Stimulated activated CD8-positive, alpha-beta memory T cell treated with anti-CD3 and anti-CD28 coated beads, Interleukin-2, amount 100 ng/mL, for 1 hour (primary cell): ENCODE data around the gene ERMP1.
"Not testable (repeated sequence)": the region's sequence is repeated elsewhere in the genome, so short reads cannot be mapped to it uniquely, and the experiment has no call there.

ENCODE experiments used
- DNase-seq, 2 donors: peaks; one replicate each; pipeline ENCODE4 v3.0.0-alpha.2; 2020; ENCODE audit warnings: low read depth in 2 of 2

ERMP1 gene

GRCh38 chr9:5779705-5780218 is 53.2 kb downstream of the ERMP1 start:
- DNase-seq = not testable (repeated sequence)

GRCh38 chr9:5778805-5779204 is 54.1 kb downstream of the ERMP1 start:
- no peak for DNase-seq

DNA sequence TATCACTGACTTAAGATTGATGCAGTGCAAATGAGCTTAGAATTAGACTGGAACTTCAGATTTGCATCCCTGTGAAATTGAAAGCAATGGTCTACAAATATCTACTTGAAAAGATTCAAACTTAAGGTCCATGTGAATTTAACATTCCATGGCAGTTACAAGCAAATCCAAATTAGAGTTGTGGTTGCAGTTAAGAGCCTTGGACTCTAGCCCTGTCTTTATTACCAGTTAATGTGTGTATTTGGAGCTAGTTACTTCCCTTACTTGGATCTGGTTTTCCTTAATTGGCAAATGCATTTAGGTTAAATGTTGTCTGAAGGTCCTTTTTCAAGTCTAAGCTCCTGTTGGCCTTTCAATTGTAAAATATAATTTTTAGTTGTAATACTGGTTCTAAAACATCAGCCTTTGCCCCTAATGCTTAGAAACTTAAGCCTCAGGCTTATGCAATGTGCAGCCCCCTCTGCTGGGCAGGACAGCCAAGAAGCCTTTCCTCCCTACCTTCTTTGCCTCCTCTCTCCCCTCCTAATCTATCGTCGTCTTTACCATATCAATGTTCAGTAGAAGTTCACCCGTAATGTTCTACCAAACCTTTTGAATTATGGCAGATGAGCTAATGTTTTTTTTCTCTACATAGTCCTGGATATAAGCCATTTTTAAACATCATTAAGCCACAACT is 59.5 kb downstream of the ERMP1 start:
- DNase-seq = no peak

GRCh38 chr9:5767968-5768932 is 64.7 kb downstream of the ERMP1 start:
- no peak for DNase-seq

DNA sequence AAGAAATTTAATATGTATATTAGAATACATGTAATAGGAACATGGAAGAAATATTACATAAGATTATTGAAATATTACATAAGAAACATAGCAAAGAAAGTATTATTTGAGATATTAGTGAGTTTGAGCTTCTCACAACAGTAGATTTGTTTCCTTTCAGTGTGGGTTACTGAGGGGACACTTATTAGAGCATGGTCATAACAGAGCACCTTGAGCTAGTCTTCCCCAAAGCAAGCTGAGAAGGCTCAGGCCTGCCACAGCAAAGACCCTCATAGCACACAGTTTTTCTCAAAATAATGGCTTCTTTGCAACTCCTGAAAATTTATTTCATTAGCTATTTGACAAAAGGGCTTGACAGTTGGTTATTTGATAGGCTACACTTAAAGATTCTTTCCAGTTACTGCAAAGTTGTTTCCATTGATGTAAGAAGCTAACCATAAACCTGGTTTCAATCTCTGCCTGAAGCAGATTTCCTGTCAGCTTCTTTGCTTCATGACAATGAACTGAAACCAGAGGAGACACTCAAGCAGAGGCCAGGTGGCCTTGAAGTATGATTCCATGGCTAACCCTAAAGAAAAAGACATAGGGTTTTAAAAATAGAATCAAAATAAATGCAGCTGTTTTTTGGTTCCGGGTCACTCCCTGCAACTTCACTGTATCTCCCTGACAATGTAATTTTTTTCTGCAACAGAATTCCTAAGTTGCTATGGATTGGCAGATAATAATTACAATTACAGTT is 68.6 kb downstream of the ERMP1 start:
- DNase-seq = no peak

DNA sequence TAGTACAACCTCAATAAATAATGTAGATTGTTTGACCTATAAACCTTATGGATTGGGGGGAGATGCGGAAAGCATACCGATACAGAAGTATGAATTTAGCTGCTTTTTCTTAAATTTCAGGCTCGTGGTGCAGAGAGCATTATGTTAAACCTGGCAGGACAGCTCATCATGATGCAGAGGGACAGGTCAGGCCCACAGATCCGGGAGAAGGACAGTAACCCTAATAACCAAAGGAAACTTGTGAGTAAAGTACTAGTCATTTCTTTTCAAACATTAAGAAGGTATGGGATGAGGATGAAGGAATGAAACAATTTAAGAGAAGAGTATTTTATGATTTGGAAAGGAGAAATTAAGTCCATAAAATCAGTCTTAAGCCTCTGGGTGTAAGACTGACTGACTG is 70.5 kb downstream of the ERMP1 start:
- DNase-seq = no peak

GRCh38 chr9:5760338-5760737 is 72.6 kb downstream of the ERMP1 start:
- no peak for DNase-seq

- DNase-seq = no peak
These were observed 76.3 kb downstream of the ERMP1 start for GRCh38 chr9:5756633-5757032.

DNA sequence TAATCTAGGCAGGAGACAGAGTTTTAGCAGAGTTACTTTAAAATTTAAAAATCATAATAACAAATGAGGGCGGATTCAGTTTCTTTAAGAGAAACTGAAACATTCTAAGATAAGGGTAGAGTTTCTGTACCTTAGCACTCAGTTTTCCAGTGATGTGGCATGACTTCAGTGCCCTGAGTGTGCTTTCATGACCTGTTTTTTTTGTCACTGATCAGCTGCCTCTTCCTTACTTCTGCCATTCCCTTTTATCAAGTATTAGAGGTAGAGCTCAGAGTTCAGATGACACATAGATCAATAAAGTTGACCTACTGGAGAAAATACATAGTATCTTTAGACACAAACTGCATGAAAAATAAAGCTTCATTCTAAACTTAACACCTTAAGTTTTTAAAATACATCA is 82.3 kb downstream of the ERMP1 start:
- DNase-seq = no peak

- DNase-seq = no peak
These were observed 83.6 kb downstream of the ERMP1 start for GRCh38 chr9:5749306-5749705.

DNA sequence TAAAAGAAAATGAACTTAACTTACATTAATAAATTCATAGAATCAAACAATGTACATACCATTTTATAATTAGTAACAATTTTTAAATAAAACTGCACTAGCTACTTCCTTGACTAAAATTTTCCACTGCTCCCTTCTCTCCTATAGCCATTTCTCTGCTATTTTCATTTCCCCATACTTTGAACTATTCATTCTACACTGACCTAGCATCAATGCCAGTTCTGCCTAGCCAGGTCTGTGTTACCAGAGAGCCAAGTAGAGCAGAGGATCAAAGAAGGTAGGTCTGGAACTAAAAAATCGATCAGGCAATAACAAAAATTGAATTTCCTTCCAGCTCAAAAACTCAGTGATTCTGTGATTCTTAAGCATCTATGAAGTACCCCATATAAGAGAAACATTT is 84.5 kb downstream of the ERMP1 start:
- no peak for DNase-seq

DNA sequence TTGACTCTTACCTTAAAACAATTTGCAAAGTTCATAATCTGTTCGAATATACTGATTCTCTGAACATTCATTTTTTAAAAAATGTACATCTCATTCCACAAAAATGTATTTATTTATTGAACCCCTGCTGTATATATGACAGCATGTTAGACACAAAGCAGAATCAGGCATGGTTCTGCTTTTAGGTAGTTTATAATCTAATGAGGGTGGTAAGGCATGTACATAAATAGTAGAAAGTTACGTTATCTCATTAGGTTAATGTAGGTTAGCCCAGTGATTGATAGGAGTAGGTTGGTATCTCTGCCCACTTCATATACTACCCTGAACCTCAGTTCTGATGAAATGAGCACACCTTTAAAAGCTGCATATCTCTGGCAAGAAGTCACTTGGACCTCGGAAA is 89.8 kb downstream of the ERMP1 start:
- DNase-seq = no peak

DNA sequence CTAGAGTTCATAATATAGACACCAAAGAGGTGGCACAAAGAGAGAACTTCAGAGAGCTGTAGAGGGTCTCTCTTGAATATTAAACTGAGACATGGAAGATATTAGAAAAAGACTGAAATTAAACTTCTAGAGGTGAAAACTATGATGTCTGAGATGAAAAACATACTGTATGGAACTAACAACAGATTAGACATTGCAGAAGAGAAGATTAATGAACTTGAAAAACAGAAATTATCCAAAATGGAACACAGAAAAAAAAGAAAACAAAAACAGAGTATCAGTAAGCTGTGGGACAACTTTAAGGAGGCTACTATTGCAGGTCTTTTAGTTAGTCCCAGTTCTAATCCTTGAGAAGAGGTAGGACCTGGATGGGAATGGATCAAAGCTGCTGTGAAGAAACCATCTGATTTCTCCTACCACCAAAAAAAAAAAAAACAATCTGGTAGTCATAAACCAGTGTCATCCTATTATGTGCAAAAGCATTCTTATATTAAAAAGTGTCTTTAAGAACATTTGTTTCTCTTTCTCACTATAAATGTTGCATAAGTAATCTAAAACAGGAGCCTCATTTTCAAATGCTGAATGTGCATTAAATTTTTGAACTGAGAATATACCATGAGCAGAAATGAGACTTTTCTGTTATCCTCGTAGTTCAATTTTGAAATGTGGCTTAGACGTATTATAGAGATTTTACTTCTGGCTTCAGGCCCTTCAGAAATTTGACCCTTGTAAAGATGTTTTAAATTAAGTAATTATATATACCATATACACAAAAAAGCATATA is 96.2 kb downstream of the ERMP1 start:
- DNase-seq = no peak

GRCh38 chr9:5735072-5735471 is 97.8 kb downstream of the ERMP1 start:
- DNase-seq = no peak
